GM06990 (cell line): ENCODE measurements around the gene EP300.

Source experiments
- DNase-seq: peaks from one replicate; pipeline ENCODE4 v3.0.0-alpha.2; 2011; ENCODE audit not compliant: insufficient read length; ENCODE audit errors: extremely low read depth
- H3K27me3 ChIP-seq: replicated peaks from 2 replicates; pipeline ENCODE4 v1.6.0; 2011; ENCODE audit warnings: low read length; ENCODE audit not compliant: control insufficient read depth, insufficient read depth
- H3K36me3 ChIP-seq: 2 replicates; pipeline ENCODE4 v1.5.1; 2011; ENCODE audit warnings: low read length; ENCODE audit not compliant: control insufficient read depth, insufficient read depth
- H3K4me3 ChIP-seq: replicated peaks from 2 replicates; pipeline ENCODE4 v1.5.1; 2011; ENCODE audit warnings: low read depth, mild to moderate bottlenecking, control low read depth, low read length
- CTCF ChIP-seq: IDR thresholded peaks from 2 replicates; pipeline ENCODE4 v1.5.1; 2011; ENCODE audit warnings: low read length, control low read depth, mild to moderate bottlenecking, inconsistent platforms; ENCODE audit not compliant: insufficient read depth, poor library complexity, severe bottlenecking

The EP300 gene

DNA sequence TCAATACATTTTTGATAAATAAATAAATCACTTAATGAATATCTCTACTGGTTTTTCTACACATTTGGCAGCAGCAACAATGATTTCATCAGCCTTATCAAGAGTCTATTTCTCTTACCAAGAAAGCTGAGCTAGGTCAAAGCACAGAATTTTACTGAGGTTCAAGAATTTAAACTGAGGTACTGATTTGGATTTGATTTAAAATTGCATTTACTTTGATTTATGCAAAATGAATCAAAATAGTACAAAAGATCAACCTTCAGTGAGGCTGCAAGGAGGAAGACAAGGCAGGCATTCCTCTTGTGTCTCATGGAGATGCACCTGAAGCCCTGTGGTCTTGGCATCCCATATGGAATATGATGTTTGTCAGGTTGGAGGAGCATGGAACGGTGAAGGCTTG is 15.5 kb upstream of the EP300 start:
- no peak for TF ChIP-seq CTCF
- no peak for DNase-seq
- Histone ChIP-seq H3K36me3 (no peaks in the 10 kb centered on the region), H3K4me3 (no peak overlapping the region), H3K27me3 (peaks cover 3% of the 10 kb centered on the region)

DNA sequence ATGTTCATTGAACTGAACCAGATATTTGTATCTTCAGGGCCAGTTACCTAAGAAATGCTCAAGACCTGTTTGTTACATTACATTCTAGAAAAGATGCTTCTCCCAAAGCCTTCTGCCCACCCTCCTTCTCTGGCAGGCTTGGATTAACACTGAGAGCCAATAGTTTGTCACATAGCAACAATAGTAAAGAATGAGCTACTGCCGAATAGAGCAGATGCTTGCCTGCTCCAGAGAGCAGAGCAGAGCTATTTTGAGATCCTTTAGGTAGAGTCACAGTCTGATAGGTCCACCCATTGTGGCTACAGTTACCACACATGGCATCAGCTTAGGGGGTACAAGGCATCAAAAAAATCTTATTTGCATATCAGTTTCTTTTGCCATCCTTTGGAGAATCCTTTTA is 13.5 kb upstream of the EP300 start:
- DNase-seq, result no peak

GRCh38 chr22:41085842-41086241 is 6.5 kb upstream of the EP300 start:
- no peak for TF ChIP-seq CTCF
- no peak for DNase-seq
- Histone ChIP-seq H3K4me3 (no peak overlapping the region), H3K27me3 (no peaks in the 10 kb centered on the region), H3K36me3 (no peaks in the 10 kb centered on the region)

More for the DNA sequence above, 13.5 kb upstream of the EP300 start:
- no peaks in the 10 kb centered on the region for H3K36me3 ChIP-seq
- TF ChIP-seq CTCF, result no peak
- H3K27me3 ChIP-seq, result peaks cover 3% of the 10 kb centered on the region
- no peak overlapping the region for H3K4me3 ChIP-seq

DNA sequence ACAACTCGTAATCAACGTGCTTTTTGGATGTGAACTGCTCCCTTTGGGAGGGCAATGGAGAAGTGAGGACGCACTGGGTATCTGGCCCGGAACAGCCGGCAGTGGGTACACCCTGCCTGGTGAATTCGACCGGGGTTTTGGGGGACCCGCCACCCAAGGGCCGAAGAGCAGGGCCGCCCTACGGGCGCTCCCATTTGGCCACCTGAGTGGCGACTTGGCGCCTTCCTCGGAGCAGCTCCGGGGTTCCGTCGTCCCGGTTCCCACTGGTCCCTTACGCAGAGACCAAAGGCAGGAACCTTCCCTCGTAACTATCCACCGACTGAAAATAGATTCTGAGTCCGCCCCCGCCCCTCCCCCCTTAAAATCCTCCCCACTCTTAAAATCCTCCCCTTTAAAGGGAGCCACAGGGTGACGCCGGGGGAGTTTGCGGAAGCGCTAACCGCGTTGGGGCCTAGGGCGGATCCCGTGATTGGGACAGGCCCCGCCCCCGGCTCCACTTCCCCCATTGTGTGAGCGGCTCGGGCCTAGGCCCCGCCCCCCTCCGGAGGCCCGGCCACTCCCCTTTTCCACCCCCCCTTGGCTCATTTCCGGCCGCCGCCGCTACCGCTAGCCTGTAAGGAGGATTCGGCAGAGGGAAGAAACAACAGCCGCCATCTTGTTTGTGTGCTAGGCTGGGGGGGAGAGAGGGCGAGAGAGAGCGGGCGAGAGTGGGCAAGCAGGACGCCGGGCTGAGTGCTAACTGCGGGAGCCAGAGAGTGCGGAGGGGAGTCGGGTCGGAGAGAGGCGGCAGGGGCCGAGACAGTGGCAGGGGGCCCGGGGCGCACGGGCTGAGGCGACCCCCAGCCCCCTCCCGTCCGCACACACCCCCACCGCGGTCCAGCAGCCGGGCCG is 1.0 kb upstream of the EP300 start:
- Histone ChIP-seq H3K4me3 (peak overlapping the region; percentile 91), H3K27me3 (no peaks in the 10 kb centered on the region), H3K36me3 (no peaks in the 10 kb centered on the region)
- TF ChIP-seq CTCF, result no peak
- peak; percentile 99 for DNase-seq

DNA sequence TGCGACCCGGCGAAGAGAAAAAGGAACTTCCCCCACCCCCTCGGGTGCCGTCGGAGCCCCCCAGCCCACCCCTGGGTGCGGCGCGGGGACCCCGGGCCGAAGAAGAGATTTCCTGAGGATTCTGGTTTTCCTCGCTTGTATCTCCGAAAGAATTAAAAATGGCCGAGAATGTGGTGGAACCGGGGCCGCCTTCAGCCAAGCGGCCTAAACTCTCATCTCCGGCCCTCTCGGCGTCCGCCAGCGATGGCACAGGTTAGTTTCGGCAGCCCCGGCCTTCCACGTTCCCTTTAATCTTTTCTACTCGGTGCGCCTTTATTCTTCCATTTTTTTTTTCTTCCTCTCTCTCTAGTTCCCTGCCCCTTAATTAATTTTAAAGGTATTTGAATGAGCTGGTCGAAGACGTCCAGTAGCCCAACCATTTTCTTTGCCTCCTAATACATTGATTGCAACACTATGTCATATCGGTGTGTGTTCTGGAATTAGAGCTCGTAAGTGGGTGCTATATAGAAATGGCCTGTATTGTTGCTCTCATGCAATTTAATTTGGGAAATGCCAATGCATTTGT is 537 bp downstream of the EP300 start:
- H3K36me3 ChIP-seq, result no peaks in the 10 kb centered on the region
- no peak for TF ChIP-seq CTCF
- DNase-seq, result no peak
- peak overlapping the region; percentile 91 for H3K4me3 ChIP-seq
- no peaks in the 10 kb centered on the region for H3K27me3 ChIP-seq
